IMR-90 (cell line): ENCODE results near the gene TEX52. TPM values are rescaled to one million over a fixed set of nuclear protein-coding genes. Genes with fewer than 3 reads are reported as not detected.

ENCODE experiments used
- ATAC-seq: fragments of 200-7000 bp; cut with Tn5 transposase; 2 replicates; pipeline ENCODE4 v1.9.1; 2020; ENCODE audit warnings: low read depth, mild to moderate bottlenecking, moderate library complexity
- BruUV-seq: library from RNA; stranded (reverse); fragments of 400-500 nt; replicated peaks from 2 replicates; lab custom pipeline; 2021; lab: Mats Ljungman, UMichigan
- CTCF ChIA-PET: fragments of 300-600 bp; formaldehyde crosslinking; extraction: SDS; loops from one replicate; lab custom pipeline; 2021; ENCODE audit warnings: antibody characterized with exemption; lab: Yijun Ruan, JAX
- POLR2A ChIA-PET: fragments of 300-600 bp; sonication (Branson Sonifier 250); formaldehyde crosslinking; loops from one replicate; lab custom pipeline; 2022; ENCODE audit warnings: antibody characterized with exemption; ENCODE audit not compliant: unreplicated experiment; lab: Charles Lee
- DNase-seq: peaks from one replicate; pipeline ENCODE4 v3.0.0; 2013
- H2AFZ ChIP-seq: replicated peaks from 2 replicates; pipeline ENCODE3; 2013; ENCODE audit warnings: low read length, mild to moderate bottlenecking; ENCODE audit not compliant: poor library complexity
- H2AK5ac ChIP-seq: 2 replicates; pipeline ENCODE4 v1.6.1; 2013; ENCODE audit warnings: low read depth, low read length, inconsistent platforms
- H2AK9ac ChIP-seq: replicated peaks from 2 replicates; pipeline ENCODE3; 2013; ENCODE audit warnings: mild to moderate bottlenecking, low read depth, low read length, moderate library complexity; ENCODE audit not compliant: poor library complexity
- H2BK120ac ChIP-seq: 2 replicates; pipeline ENCODE4 v1.6.1; 2013; ENCODE audit warnings: low read depth, low read length, inconsistent platforms
- H2BK15ac ChIP-seq: 3 replicates; pipeline ENCODE4 v1.6.1; 2013; ENCODE audit warnings: low read depth, low read length, inconsistent platforms
- H2BK20ac ChIP-seq: 2 replicates; pipeline ENCODE4 v1.6.1; 2013; ENCODE audit warnings: low read depth, mild to moderate bottlenecking, inconsistent platforms, low read length, moderate library complexity
- H2BK5ac ChIP-seq: 2 replicates; pipeline ENCODE4 v1.6.1; 2013; ENCODE audit warnings: mild to moderate bottlenecking, low read depth, low read length, inconsistent platforms; ENCODE audit not compliant: poor library complexity, severe bottlenecking
- H3K14ac ChIP-seq: replicated peaks from 2 replicates; pipeline ENCODE4 v1.6.1; 2013; ENCODE audit warnings: low read depth, low read length, inconsistent platforms
- H3K18ac ChIP-seq: 2 replicates; pipeline ENCODE4 v1.6.1; 2013; ENCODE audit warnings: low read depth, low read length, control low read depth
- H3K23ac ChIP-seq: 2 replicates; pipeline ENCODE4 v1.6.1; 2013; ENCODE audit warnings: low read depth, low read length, inconsistent platforms
- H3K27ac ChIP-seq: 2 replicates; pipeline ENCODE4 v1.5.1; 2013; ENCODE audit warnings: mild to moderate bottlenecking, control low read depth, low read length; ENCODE audit not compliant: insufficient read depth
- H3K27me3 ChIP-seq: 2 replicates; pipeline ENCODE4 v1.6.1; 2013; ENCODE audit warnings: low read length; ENCODE audit not compliant: control insufficient read depth, insufficient read depth
- H3K36me3 ChIP-seq: 2 replicates; pipeline ENCODE4 v1.6.1; 2013; ENCODE audit warnings: low read length, mixed read lengths; ENCODE audit not compliant: control insufficient read depth, insufficient read depth
- H3K4ac ChIP-seq: 2 replicates; pipeline ENCODE4 v1.6.1; 2013; ENCODE audit warnings: low read depth, low read length, inconsistent platforms
- H3K4me1 ChIP-seq: 2 replicates; pipeline ENCODE4 v1.6.1; 2013; ENCODE audit warnings: low read length, mixed read lengths; ENCODE audit not compliant: control insufficient read depth, insufficient read depth
- H3K4me2 ChIP-seq: 2 replicates; pipeline ENCODE4 v1.6.1; 2013; ENCODE audit warnings: low read depth, mild to moderate bottlenecking, control low read depth, low read length, moderate library complexity
- H3K4me3 ChIP-seq: 2 replicates; pipeline ENCODE4 v1.5.1; 2013; ENCODE audit warnings: low read depth, mild to moderate bottlenecking, control low read depth, low read length, moderate library complexity; ENCODE audit not compliant: insufficient read depth
- H3K56ac ChIP-seq: 2 replicates; pipeline ENCODE4 v1.6.1; 2013; ENCODE audit warnings: low read length, inconsistent platforms; ENCODE audit not compliant: insufficient read depth; ENCODE audit errors: extremely low read depth
- H3K79me1 ChIP-seq, 2 experiments: 2 replicates each; pipeline ENCODE4 v1.6.1; 2013; ENCODE audit warnings: low read length in 2 of 2, inconsistent platforms in 1 of 2, low read depth in 1 of 2
- H3K9ac ChIP-seq: 2 replicates; pipeline ENCODE4 v1.6.1; 2013; ENCODE audit warnings: low read depth, low read length, control low read depth
- H3K9me1 ChIP-seq: 2 replicates; pipeline ENCODE4 v1.6.1; 2013; ENCODE audit warnings: low read length, inconsistent platforms; ENCODE audit not compliant: insufficient read depth
- H3K9me3 ChIP-seq: 2 replicates; pipeline ENCODE4 v1.6.1; 2013; ENCODE audit warnings: low read length; ENCODE audit not compliant: control insufficient read depth, insufficient read depth
- H4K20me1 ChIP-seq: 2 replicates; pipeline ENCODE4 v1.6.1; 2013; ENCODE audit warnings: low read length, inconsistent platforms; ENCODE audit not compliant: insufficient read depth
- H4K5ac ChIP-seq: 2 replicates; pipeline ENCODE4 v1.6.1; 2013; ENCODE audit warnings: mild to moderate bottlenecking, low read depth, low read length, control low read depth
- H4K8ac ChIP-seq, 2 experiments: 2 replicates each; pipeline ENCODE4 v1.6.1; 2013; ENCODE audit warnings: low read depth in 2 of 2, low read length in 2 of 2, control low read depth in 1 of 2, inconsistent platforms in 1 of 2
- H4K91ac ChIP-seq: 2 replicates; pipeline ENCODE4 v1.6.1; 2013; ENCODE audit warnings: low read depth, low read length, inconsistent platforms; ENCODE audit not compliant: insufficient read depth
- BHLHE40 ChIP-seq: fragments of 150-350 bp; IDR thresholded peaks from 2 replicates; pipeline ENCODE4 v1.6.1; 2016; ENCODE audit warnings: mild to moderate bottlenecking, low read depth, low read length
- CEBPB ChIP-seq: IDR thresholded peaks from 2 replicates; pipeline ENCODE4 v1.6.1; 2012; ENCODE audit warnings: low read depth, low read length, improper control_type of control experiment
- CHD1 ChIP-seq: IDR thresholded peaks from 2 replicates; pipeline ENCODE4 v1.6.1; 2012; ENCODE audit warnings: low read depth, low read length, improper control_type of control experiment
- ELK1 ChIP-seq: fragments of 150-350 bp; IDR thresholded peaks from 2 replicates; pipeline ENCODE4 v1.6.1; 2016; ENCODE audit warnings: low read depth, mild to moderate bottlenecking, low read length, moderate library complexity, borderline replicate concordance
- FOS ChIP-seq: fragments of 150-350 bp; IDR thresholded peaks from 2 replicates; pipeline ENCODE4 v1.6.1; 2016; ENCODE audit warnings: low read depth, low read length
- MAFK ChIP-seq: IDR thresholded peaks from 2 replicates; pipeline ENCODE4 v1.6.1; 2012; ENCODE audit warnings: low read depth, low read length, improper control_type of control experiment
- NFE2L2 ChIP-seq: fragments of 150-350 bp; IDR thresholded peaks from 2 replicates; pipeline ENCODE4 v1.6.1; 2016; ENCODE audit warnings: low read depth, mild to moderate bottlenecking, low read length
- POLR2A ChIP-seq: IDR thresholded peaks from 2 replicates; pipeline ENCODE4 v1.6.1; 2012; ENCODE audit warnings: mild to moderate bottlenecking, low read depth, low read length
- RAD21 ChIP-seq: IDR thresholded peaks from 2 replicates; pipeline ENCODE4 v1.6.1; 2012; ENCODE audit warnings: low read length, improper control_type of control experiment
- RFX5 ChIP-seq: IDR thresholded peaks from 2 replicates; pipeline ENCODE4 v1.8.0; 2012; ENCODE audit warnings: low read depth, mild to moderate bottlenecking, low read length, moderate library complexity
- SMC3 ChIP-seq: fragments of 150-350 bp; IDR thresholded peaks from 2 replicates; pipeline ENCODE4 v1.6.1; 2016; ENCODE audit warnings: low read depth, mild to moderate bottlenecking, antibody characterized with exemption, low read length, moderate library complexity
- USF2 ChIP-seq: fragments of 150-350 bp; IDR thresholded peaks from 2 replicates; pipeline ENCODE4 v1.6.1; 2017; ENCODE audit warnings: mild to moderate bottlenecking, antibody characterized with exemption, low read length, low read depth
- WGBS, 2 experiments: methylation state at CpG; one replicate each; pipeline versions ENCODE4 v1.1.5 to v1.1.7; 2013; ENCODE audit warnings: missing lambda C conversion rate in 2 of 2; ENCODE audit not compliant: insufficient read length in 1 of 2; ENCODE audit errors: extremely low coverage in 2 of 2; 5-methylcytosine and 5-hydroxymethylcytosine counted together
- dilution Hi-C: fragments of 300-500 bp; cut with HindIII; formaldehyde crosslinking; loops from one replicate; pipeline ENCODE4 v1.14.3; 2018; ENCODE audit warnings: low sequenced_read_pairs; ENCODE audit not compliant: unreplicated experiment
- in situ Hi-C: fragments of 300-500 bp; cut with MboI; formaldehyde crosslinking; loops from 3 replicates; pipeline ENCODE4 v1.14.3; 2019; ENCODE audit warnings: low sequenced_read_pairs, inconsistent platforms, mixed read lengths
- intact Hi-C: fragments of 100-400 bp; cut with micrococcal nuclease; formaldehyde crosslinking; loops from 2 replicates; pipeline ENCODE4 v1.10.0; 2022
- polyA plus RNA-seq, 3 experiments: library from polyadenylated mRNA; depleted of rRNA; stranded (reverse); fragments of >200 nt; gene quantifications; 2 replicates each; pipeline ENCODE4 v1.2.3, GENCODE V29; 2012; ENCODE audit warnings: low replicate concordance in 1 of 3
- total RNA-seq: library from RNA; depleted of rRNA; stranded (reverse); fragments of >200 nt; gene quantifications from 2 replicates; pipeline ENCODE4 v1.2.3, GENCODE V29; 2012
- TF ChIP-seq, protein P1 (sequence below): conservative IDR thresholded peaks from 2 replicates; pipeline ENCODE4 v1.5.1; 2012; ENCODE audit warnings: mild to moderate bottlenecking, low read depth, low read length, improper control_type of control experiment

The TEX52 gene
- total and polyA plus RNA-seq, 2 of the 4 experiments (the other 2 are of a cell fraction): not detected

- dilution Hi-C loops (no loop called here), intact Hi-C loops (no loop called here), in situ Hi-C loops (no loop called here)
- DNase-seq (peak; percentile 96), ATAC-seq (peak; percentile 93)
- peaks cover 10% of the 10 kb centered on the region for H3K9me1 ChIP-seq
- H4K91ac ChIP-seq: peak within 1 kb of the TSS; percentile 79
- H3K18ac ChIP-seq: peak within 1 kb of the TSS; percentile 10; the same call in 1 of the 2 replicates
- H2AK9ac ChIP-seq: peak within 1 kb of the TSS; percentile 92
- peak within 1 kb of the TSS; percentile 52; the same call in 1 of the 2 replicates for H2BK120ac ChIP-seq
- peak within 1 kb of the TSS; percentile 79 to 97 for H4K8ac ChIP-seq
- CTCF ChIA-PET: interaction anchor here (1.0 kb wide), 1 partner anchor 37 kb away, joined by 5 read pairs; no protein-coding TSS in a partner anchor
- peak within 1 kb of the TSS; percentile 85; the same call in 1 of the 2 replicates for H3K56ac ChIP-seq
- H4K20me1 ChIP-seq: peaks cover 10% of the 10 kb centered on the region; the same call in 1 of the 2 replicates
- H3K9ac ChIP-seq: peak within 1 kb of the TSS; percentile 82
- H3K4me1 ChIP-seq: peaks cover 7% of the 10 kb centered on the region
- H3K36me3 ChIP-seq: peaks cover 5% of the 10 kb centered on the region
- H4K5ac ChIP-seq: peak within 1 kb of the TSS; percentile 72
- H2BK5ac ChIP-seq: peak within 1 kb of the TSS; percentile 77
- POLR2A ChIA-PET: interaction anchor here (0.6 to 1.4 kb wide), 5 partner anchors 12 to 998 kb away, joined by 3 read pairs; partner anchors contain the start of genes FOXM1 and RHNO1
- H2BK20ac ChIP-seq: no peak within 1 kb of the TSS
- BruUV-seq: no TSS peak
- H3K9me3 ChIP-seq: no peaks in the 10 kb centered on the region
- peak within 1 kb of the TSS; percentile 87 for H3K27ac ChIP-seq
- peak within 1 kb of the TSS; percentile 97 for H2AFZ ChIP-seq
- H3K4me2 ChIP-seq: peak within 1 kb of the TSS; percentile 79
- H3K23ac ChIP-seq: peak within 1 kb of the TSS; percentile 83
- 0% methylated on average over 48 of the region's 83 CpGs; no CpG with 5 or more reads in 1 of the 2 experiments for WGBS, 2 experiments
- peak within 1 kb of the TSS; percentile 79 for H3K14ac ChIP-seq
- H3K4ac ChIP-seq: peak within 1 kb of the TSS; percentile 95
- H3K79me1 ChIP-seq: peaks cover 3 to 39% of the 10 kb centered on the region in 2 experiments; a peak in 2 of 4 replicates
- H2AK5ac ChIP-seq: peak within 1 kb of the TSS; percentile 87
- H3K4me3 ChIP-seq: peak within 1 kb of the TSS; percentile 78
- H2BK15ac ChIP-seq: peak within 1 kb of the TSS; percentile 39; the same call in 1 of the 3 replicates
- no peaks in the 10 kb centered on the region for H3K27me3 ChIP-seq
- TF ChIP-seq CEBPB (no peak), FOS (peak; percentile 43; the same call in 1 of the 2 replicates), POLR2A (peak; percentile 91), ELK1 (no peak), RFX5 (peak; percentile 54; the same call in 1 of the 2 replicates), USF2 (peak; percentile 45), CHD1 (no peak), BHLHE40 (no peak), SMC3 (no peak), NFE2L2 (no peak), MAFK (no peak), RAD21 (no peak)
- TF ChIP-seq, protein P1, sequence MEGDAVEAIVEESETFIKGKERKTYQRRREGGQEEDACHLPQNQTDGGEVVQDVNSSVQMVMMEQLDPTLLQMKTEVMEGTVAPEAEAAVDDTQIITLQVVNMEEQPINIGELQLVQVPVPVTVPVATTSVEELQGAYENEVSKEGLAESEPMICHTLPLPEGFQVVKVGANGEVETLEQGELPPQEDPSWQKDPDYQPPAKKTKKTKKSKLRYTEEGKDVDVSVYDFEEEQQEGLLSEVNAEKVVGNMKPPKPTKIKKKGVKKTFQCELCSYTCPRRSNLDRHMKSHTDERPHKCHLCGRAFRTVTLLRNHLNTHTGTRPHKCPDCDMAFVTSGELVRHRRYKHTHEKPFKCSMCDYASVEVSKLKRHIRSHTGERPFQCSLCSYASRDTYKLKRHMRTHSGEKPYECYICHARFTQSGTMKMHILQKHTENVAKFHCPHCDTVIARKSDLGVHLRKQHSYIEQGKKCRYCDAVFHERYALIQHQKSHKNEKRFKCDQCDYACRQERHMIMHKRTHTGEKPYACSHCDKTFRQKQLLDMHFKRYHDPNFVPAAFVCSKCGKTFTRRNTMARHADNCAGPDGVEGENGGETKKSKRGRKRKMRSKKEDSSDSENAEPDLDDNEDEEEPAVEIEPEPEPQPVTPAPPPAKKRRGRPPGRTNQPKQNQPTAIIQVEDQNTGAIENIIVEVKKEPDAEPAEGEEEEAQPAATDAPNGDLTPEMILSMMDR: peak; percentile 18; the same call in 1 of the 2 replicates
Observed at GRCh38 chr12:2890388-2891239, 33.8 kb upstream of the TEX52 start, which contains the start of gene TULP3. TULP3 (plus strand) TSS chr12:2890891; CDS start chr12:2890948, 57 bp downstream.
